H9 (cell line): ENCODE measurements around the gene RNF186. TPM values are rescaled to one million over a fixed set of nuclear protein-coding genes. Genes with fewer than 3 reads are reported as not detected.

Experiments
- DNase-seq: peaks from one replicate; pipeline ENCODE4 v3.0.0-alpha.2; 2017
- H2AFZ ChIP-seq: one replicate; pipeline ENCODE4 v1.6.1; 2013; ENCODE audit warnings: mild to moderate bottlenecking, low read length, control low read depth, moderate library complexity
- H2AK5ac ChIP-seq: 2 replicates; pipeline ENCODE4 v1.6.1; 2013; ENCODE audit warnings: low read length, control low read depth, mixed read lengths; ENCODE audit not compliant: insufficient read length
- H2BK120ac ChIP-seq: one replicate; pipeline ENCODE4 v1.6.1; 2013; ENCODE audit warnings: low read depth, mild to moderate bottlenecking, low read length, control low read depth, inconsistent platforms; ENCODE audit not compliant: poor library complexity, severe bottlenecking
- H2BK12ac ChIP-seq: 2 replicates; pipeline ENCODE4 v1.6.1; 2013; ENCODE audit warnings: low read length, control low read depth, mixed read lengths, low read depth; ENCODE audit not compliant: insufficient read length
- H2BK15ac ChIP-seq: 2 replicates; pipeline ENCODE4 v1.6.1; 2013; ENCODE audit warnings: low read depth, low read length, control low read depth
- H2BK20ac ChIP-seq: one replicate; pipeline ENCODE4 v1.6.1; 2013; ENCODE audit warnings: low read depth, mild to moderate bottlenecking, low read length, control low read depth, inconsistent platforms; ENCODE audit not compliant: poor library complexity, severe bottlenecking
- H2BK5ac ChIP-seq: 2 replicates; pipeline ENCODE4 v1.6.1; 2013; ENCODE audit warnings: low read length, control low read depth, mixed read lengths; ENCODE audit not compliant: insufficient read length
- H3K14ac ChIP-seq: 2 replicates; pipeline ENCODE4 v1.6.1; 2013; ENCODE audit warnings: low read length, control low read depth; ENCODE audit not compliant: insufficient read depth
- H3K18ac ChIP-seq: 2 replicates; pipeline ENCODE4 v1.6.1; 2013; ENCODE audit warnings: low read depth, mild to moderate bottlenecking, mixed read lengths, low read length, control low read depth; ENCODE audit not compliant: insufficient read length
- H3K23ac ChIP-seq: 2 replicates; pipeline ENCODE4 v1.6.1; 2013; ENCODE audit warnings: low read length, control low read depth, mixed read lengths, low read depth; ENCODE audit not compliant: insufficient read length
- H3K23me2 ChIP-seq: 2 replicates; pipeline ENCODE4 v1.6.1; 2013; ENCODE audit warnings: low read depth, mild to moderate bottlenecking, mixed read lengths, low read length, control low read depth; ENCODE audit not compliant: insufficient read length, poor library complexity, severe bottlenecking
- H3K27ac ChIP-seq: 2 replicates; pipeline ENCODE4 v1.5.1; 2013; ENCODE audit warnings: low read length, control low read depth, mixed read lengths, low read depth; ENCODE audit not compliant: insufficient read length
- H3K27me3 ChIP-seq: 2 replicates; pipeline ENCODE4 v1.6.1; 2013; ENCODE audit warnings: low read length, control low read depth, inconsistent platforms; ENCODE audit not compliant: insufficient read depth
- H3K4ac ChIP-seq: 2 replicates; pipeline ENCODE4 v1.6.1; 2013; ENCODE audit warnings: low read depth, mild to moderate bottlenecking, control low read depth, inconsistent platforms, low read length, moderate library complexity
- H3K4me1 ChIP-seq: 2 replicates; pipeline ENCODE4 v1.6.1; 2013; ENCODE audit warnings: low read length, control low read depth, inconsistent platforms; ENCODE audit not compliant: insufficient read depth
- H3K4me2 ChIP-seq: 2 replicates; pipeline ENCODE4 v1.6.1; 2013; ENCODE audit warnings: low read length, control low read depth, mixed read lengths; ENCODE audit not compliant: insufficient read length, insufficient read depth
- H3K56ac ChIP-seq: 2 replicates; pipeline ENCODE4 v1.6.1; 2013; ENCODE audit warnings: low read depth, mild to moderate bottlenecking, mixed read lengths, low read length, control low read depth; ENCODE audit not compliant: insufficient read length
- H3K79me1 ChIP-seq: 2 replicates; pipeline ENCODE4 v1.6.1; 2013; ENCODE audit warnings: low read depth, mild to moderate bottlenecking, moderate library complexity, low read length, control low read depth, inconsistent platforms; ENCODE audit not compliant: insufficient read depth, poor library complexity, severe bottlenecking
- H3K79me2 ChIP-seq: 2 replicates; pipeline ENCODE4 v1.6.1; 2013; ENCODE audit warnings: low read length, control low read depth, inconsistent platforms; ENCODE audit not compliant: insufficient read depth
- H3K9ac ChIP-seq: 2 replicates; pipeline ENCODE4 v1.6.1; 2013; ENCODE audit warnings: low read length, control low read depth, mixed read lengths; ENCODE audit not compliant: insufficient read length; ENCODE audit errors: extremely low read depth
- H3K9me3 ChIP-seq: one replicate; pipeline ENCODE4 v1.6.1; 2013; ENCODE audit warnings: low read depth, low read length, inconsistent platforms; ENCODE audit not compliant: control insufficient read depth
- H3T11ph ChIP-seq: one replicate; pipeline ENCODE4 v1.6.1; 2013; ENCODE audit warnings: mild to moderate bottlenecking, low read length, control low read depth, inconsistent platforms
- H4K20me1 ChIP-seq: one replicate; pipeline ENCODE4 v1.6.1; 2013; ENCODE audit not compliant: control insufficient read depth, insufficient read length, insufficient read depth
- H4K5ac ChIP-seq: 2 replicates; pipeline ENCODE4 v1.6.1; 2013; ENCODE audit warnings: low read depth, mild to moderate bottlenecking, mixed read lengths, low read length, control low read depth; ENCODE audit not compliant: insufficient read length
- H4K8ac ChIP-seq: replicated peaks from 2 replicates; pipeline ENCODE4 v1.6.1; 2013; ENCODE audit warnings: low read length, control low read depth, mixed read lengths, low read depth; ENCODE audit not compliant: insufficient read length
- H4K91ac ChIP-seq: 2 replicates; pipeline ENCODE4 v1.6.1; 2013; ENCODE audit warnings: low read depth, mild to moderate bottlenecking, moderate library complexity, mixed read lengths, low read length, control low read depth; ENCODE audit not compliant: insufficient read length
- H3K27ac Mint-ChIP-seq, 3 experiments: 2 replicates in 2 of 3; 3 replicates in 1 of 3; pipeline ENCODE4 v1.8.0; 2020 to 2021; ENCODE audit warnings: mixed read lengths in 3 of 3, mild to moderate bottlenecking in 1 of 3, moderate library complexity in 1 of 3
- H3K27me3 Mint-ChIP-seq: 2 replicates; pipeline ENCODE4 v1.8.0; 2021; ENCODE audit warnings: low read depth, mild to moderate bottlenecking, moderate library complexity, mixed read lengths
- H3K36me3 Mint-ChIP-seq, 3 experiments: 2 replicates in 2 of 3; 3 replicates in 1 of 3; pipeline ENCODE4 v1.8.0; 2020 to 2021; ENCODE audit warnings: low read depth in 3 of 3, mixed read lengths in 3 of 3; ENCODE audit not compliant: insufficient read depth in 1 of 3
- H3K4me1 Mint-ChIP-seq, 2 experiments: 2 replicates each; pipeline ENCODE4 v1.8.0; 2020; ENCODE audit warnings: mixed read lengths in 2 of 2
- H3K4me3 Mint-ChIP-seq, 2 experiments: 2 replicates in 1 of 2; 3 replicates in 1 of 2; pipeline ENCODE4 v1.8.0; 2020 to 2021; ENCODE audit warnings: mild to moderate bottlenecking in 2 of 2, mixed read lengths in 2 of 2, moderate library complexity in 1 of 2
- H3K9me3 Mint-ChIP-seq, 2 experiments: 2 replicates in 1 of 2; 3 replicates in 1 of 2; pipeline ENCODE4 v1.8.0; 2020; ENCODE audit warnings: mild to moderate bottlenecking in 2 of 2, mixed read lengths in 2 of 2, moderate library complexity in 1 of 2
- WGBS: extraction: QIAGEN DNeasy Blood & Tissue Kit; methylation state at CpG from one replicate; pipeline ENCODE4 v1.1.7; 2013; ENCODE audit warnings: missing lambda C conversion rate, low lambda C conversion rate, mixed read lengths; ENCODE audit not compliant: insufficient read length; ENCODE audit errors: extremely low coverage; 5-methylcytosine and 5-hydroxymethylcytosine counted together
- total RNA-seq: library from RNA; stranded (reverse); gene quantifications from 2 replicates; pipeline ENCODE4 v1.2.1, GENCODE V29; 2021
- TF ChIP-seq, protein P1 (sequence below): fragments of 200-600 bp; sonication (generic); conservative IDR thresholded peaks from 3 replicates; pipeline ENCODE4 v1.8.0; 2021; ENCODE audit warnings: antibody characterized with exemption, mild to moderate bottlenecking

The RNF186 gene
- total RNA-seq, 1 experiment from 2014 or later = not detected

DNA sequence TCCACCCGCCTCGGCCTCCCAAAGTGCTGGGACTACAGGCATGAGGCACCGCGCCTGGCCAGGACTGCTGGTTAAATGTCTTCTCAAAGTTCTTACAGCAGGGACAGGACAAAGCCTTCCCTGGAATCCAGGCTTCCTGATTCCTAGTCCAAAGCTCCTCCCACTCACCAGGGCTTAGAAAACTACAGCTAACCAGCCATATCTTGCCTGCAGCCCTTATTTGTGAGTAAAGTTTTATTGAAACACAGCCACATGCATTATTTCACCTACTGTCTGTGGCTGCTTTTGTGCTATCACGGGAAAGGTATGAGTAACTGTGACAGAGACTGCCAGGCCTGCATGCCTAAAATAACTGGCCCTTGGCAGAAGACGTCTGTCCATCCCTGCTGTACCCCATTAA lies 39.8 kb downstream of the RNF186 start:
- Mint-ChIP-seq H3K9me3 (no peaks in the 10 kb centered on the region; a peak in 1 of 5 replicates), H3K4me1 (peaks cover 0 to 9% of the 10 kb centered on the region in 2 experiments; a peak in 2 of 4 replicates), H3K36me3 (peaks cover 0 to 4% (median 2%) of the 10 kb centered on the region in 3 experiments; a peak in 1 of 7 replicates), H3K4me3 (no peak overlapping the region), H3K27ac (no peak overlapping the region), H3K27me3 (peaks cover 84% of the 10 kb centered on the region)
- no peak overlapping the region for H2BK5ac ChIP-seq
- H4K91ac ChIP-seq = no peak overlapping the region
- H3K27ac ChIP-seq = no peak overlapping the region
- H3K18ac ChIP-seq = no peak overlapping the region
- H3K9ac ChIP-seq = no peak overlapping the region
- peaks cover 19% of the 10 kb centered on the region; the same call in 1 of the 2 replicates for H3K27me3 ChIP-seq
- no peak overlapping the region for H2BK120ac ChIP-seq
- no peak overlapping the region for H2BK15ac ChIP-seq
- H2BK12ac ChIP-seq = no peak overlapping the region
- H3T11ph ChIP-seq = no peak overlapping the region
- TF ChIP-seq, protein P1, sequence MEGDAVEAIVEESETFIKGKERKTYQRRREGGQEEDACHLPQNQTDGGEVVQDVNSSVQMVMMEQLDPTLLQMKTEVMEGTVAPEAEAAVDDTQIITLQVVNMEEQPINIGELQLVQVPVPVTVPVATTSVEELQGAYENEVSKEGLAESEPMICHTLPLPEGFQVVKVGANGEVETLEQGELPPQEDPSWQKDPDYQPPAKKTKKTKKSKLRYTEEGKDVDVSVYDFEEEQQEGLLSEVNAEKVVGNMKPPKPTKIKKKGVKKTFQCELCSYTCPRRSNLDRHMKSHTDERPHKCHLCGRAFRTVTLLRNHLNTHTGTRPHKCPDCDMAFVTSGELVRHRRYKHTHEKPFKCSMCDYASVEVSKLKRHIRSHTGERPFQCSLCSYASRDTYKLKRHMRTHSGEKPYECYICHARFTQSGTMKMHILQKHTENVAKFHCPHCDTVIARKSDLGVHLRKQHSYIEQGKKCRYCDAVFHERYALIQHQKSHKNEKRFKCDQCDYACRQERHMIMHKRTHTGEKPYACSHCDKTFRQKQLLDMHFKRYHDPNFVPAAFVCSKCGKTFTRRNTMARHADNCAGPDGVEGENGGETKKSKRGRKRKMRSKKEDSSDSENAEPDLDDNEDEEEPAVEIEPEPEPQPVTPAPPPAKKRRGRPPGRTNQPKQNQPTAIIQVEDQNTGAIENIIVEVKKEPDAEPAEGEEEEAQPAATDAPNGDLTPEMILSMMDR = no peak
- H3K4me1 ChIP-seq = no peaks in the 10 kb centered on the region
- no peaks in the 10 kb centered on the region for H3K79me2 ChIP-seq
- no peak for DNase-seq
- H3K9me3 ChIP-seq = no peaks in the 10 kb centered on the region
- no peak overlapping the region for H3K23ac ChIP-seq
- no peak overlapping the region for H3K14ac ChIP-seq
- H3K4ac ChIP-seq = no peak overlapping the region
- H4K8ac ChIP-seq = no peak overlapping the region
- no peak overlapping the region for H3K4me2 ChIP-seq
- H2AK5ac ChIP-seq = no peak overlapping the region
- H4K20me1 ChIP-seq = no peaks in the 10 kb centered on the region
- no peak overlapping the region for H2AFZ ChIP-seq
- no peak overlapping the region for H2BK20ac ChIP-seq
- no peak overlapping the region for H3K56ac ChIP-seq
- WGBS = no CpG with 5 or more reads among the region's 6 CpGs
- no peaks in the 10 kb centered on the region for H3K23me2 ChIP-seq
- H3K79me1 ChIP-seq = no peaks in the 10 kb centered on the region
- H4K5ac ChIP-seq = no peak overlapping the region
